ENCODE data around the gene TMEM51.

GRCh38 chr1:15130607-15131006 lies 22.9 kb upstream of the TMEM51 start:
- TF ChIP-seq EZH2 (IDR thresholded peaks at IDR 0.05; ENCODE audit: low read length) = no peak
- TF ChIP-seq CTCF (optimal IDR thresholded peaks at IDR 0.05 in 1 of 3, IDR thresholded peaks at IDR 0.05 in 1 of 3, conservative IDR thresholded peaks at IDR 0.05 in 1 of 3; ENCODE audit: extremely low read depth in 1 of 3, insufficient read depth in 2 of 3, low read length in 3 of 3) = no peak

Measured in keratinocyte (primary cell).